Fibroblast of skin of right biceps (primary cell): Measurements from ENCODE around the gene TRIM59.

Source experiments
- DNase-seq: peaks from one replicate; pipeline ENCODE4 v3.0.0-alpha.2; 2013

The TRIM59 gene

DNA sequence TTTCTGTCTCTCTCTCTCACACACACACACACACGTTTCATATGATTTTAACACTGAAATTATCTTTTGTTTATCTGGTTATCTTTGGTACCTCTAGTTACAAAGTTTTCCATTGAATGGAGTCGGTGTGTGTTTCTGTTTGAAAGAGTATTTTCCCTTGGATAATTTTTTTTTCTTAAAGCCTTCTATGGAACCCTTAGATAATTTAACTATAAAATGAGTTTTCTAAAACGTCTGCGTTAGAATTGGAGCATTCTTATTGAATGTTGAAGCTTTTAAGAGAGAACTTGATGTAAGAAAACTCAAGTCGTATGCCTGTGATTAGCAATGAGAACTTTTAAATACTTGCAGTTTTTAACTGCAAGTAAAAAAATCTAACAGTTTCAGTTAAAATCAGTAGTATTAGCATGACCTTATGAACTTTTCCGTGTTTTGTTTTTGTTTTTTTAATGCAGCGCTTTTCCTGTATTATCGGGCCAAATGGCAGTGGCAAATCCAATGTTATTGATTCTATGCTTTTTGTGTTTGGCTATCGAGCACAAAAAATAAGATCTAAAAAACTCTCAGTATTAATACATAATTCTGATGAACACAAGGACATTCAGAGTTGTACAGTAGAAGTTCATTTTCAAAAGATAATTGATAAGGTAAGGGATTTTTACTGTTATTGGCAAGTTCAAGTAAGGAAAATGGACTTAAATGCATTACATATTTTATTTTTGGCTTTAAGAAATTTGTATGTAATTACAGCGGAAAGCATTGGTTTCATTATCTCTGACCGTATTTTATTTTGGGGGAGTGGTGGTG is 47.2 kb downstream of the TRIM59 start:
- DNase-seq, result no peak

DNA sequence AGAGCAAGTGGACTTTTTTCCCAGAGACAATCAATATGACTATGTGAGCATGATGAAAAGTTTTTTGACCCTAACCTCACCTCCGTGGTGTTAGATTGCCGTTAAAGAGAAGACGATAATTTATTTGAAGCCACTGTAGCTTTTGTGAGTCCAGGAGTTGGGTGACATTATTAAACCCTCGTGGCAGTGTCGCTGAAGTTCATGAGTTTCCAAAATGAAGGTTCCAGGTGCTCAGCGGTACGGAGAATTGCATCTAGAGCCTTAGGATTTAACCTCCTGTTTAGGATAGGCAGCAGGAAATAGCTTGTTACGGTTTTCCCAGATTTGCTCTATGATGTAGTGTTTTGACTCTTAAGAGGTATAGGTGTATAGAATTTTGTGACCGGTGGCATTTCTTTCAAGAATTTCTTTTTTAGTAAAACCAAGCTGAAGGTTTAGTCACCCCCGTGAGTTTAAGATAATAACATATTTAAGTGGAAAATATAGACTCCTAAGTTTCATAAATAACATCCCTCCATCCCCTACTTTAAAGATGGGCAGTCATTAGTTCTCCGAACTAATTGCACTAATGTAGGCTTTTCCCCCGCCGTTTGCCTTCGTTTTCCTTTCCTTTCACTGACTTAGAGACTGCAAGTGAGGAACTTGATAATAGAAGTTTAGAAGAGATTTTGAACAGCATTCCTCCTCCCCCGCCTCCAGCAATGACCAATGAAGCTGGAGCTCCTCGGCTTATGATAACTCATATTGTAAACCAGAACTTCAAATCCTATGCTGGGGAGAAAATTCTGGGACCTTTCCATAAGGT is 48.1 kb downstream of the TRIM59 start:
- peak; percentile 71 for DNase-seq

DNA sequence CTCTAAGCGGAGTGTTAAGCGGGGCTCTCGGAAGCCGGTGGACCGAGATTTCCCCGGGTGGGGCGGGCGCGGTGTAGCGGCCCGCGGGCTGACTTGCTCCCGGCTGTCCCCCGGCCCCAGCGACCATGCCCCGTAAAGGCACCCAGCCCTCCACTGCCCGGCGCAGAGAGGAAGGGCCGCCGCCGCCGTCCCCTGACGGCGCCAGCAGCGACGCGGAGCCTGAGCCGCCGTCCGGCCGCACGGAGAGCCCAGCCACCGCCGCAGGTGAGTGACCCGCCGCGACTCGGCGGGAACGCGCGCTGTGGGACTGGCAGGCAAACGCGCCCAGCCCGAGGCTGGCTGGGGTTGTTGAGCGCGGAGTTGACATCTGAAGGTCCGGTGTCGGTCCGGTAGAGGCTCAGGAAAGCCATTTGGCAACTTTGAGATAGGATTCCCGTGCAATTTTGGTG is 48.9 kb downstream of the TRIM59 start:
- DNase-seq, result no peak

DNA sequence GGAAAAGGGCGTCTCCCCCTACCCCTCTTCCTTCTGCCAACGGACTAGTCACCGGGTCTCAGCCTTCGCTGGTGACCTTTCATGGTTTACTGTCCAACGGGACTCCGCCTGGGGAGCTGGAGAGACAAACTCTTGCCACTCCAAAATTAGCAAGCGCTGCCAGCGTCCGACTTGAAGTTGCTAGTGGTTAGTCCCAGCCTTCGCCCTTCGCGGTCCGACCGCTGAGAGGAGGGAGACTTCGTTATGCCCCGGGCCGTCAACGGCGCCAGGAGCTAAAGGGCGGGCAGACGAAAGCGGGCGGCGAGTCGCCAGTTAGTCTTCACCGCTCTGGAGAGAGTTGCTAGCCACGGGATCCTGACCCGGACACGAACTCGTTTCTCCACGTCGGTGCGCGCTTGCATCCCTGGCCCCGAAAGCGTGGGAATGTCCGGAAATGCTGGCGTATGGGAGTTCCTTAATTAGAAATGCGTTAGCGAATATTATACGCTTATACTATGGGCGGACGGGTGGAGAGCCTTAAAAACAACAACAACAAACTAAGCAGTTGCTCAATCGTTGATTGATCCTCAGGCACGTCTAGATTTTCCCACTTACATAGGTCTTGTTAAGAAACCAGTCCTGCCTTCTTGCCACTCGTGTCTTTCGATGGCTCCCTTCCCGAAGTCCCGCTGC is 49.4 kb downstream of the TRIM59 start:
- peak; percentile 51 for DNase-seq

DNA sequence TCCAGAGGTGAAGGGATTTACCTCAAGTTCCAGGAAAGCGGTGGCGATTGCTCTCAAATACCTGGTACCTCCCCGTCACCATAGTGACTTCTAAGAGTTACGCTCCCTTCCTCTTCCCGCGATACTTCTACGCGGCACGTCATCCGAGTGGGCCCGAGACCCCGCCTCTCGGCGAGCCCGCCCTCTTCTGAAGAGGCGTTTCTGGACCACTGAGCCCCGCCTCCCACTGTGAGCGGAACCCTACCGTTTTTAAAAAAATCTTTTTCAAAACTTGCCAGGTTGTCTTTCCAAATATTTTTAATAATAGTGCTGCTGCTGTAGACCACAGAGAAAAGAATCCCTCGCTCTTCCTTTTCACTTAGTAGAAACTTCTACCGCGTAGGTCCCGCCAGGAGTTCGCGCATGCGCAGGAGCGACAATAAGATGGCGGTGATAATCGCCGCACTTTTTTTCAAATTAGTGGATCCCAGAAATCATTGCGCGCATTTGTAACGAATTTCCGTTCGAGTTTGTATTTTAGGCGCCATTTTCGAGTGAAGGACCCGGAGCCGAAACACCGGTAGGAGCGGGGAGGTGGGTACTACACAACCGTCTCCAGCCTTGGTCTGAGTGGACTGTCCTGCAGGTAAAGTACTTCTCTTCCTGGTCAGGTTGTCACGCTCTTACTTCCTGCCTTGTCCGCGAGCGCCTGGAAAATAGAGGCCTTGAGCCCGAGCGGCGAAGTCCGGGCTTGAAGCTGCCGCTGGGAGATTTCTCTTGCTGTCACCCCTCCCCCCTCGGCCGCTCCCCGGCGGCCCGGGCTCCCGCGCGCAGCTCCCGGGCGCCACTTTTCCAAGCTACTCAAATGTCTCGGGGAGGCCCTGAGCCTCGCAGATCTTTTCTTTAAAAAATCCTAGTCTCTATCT is 50.2 kb downstream of the TRIM59 start, which contains the start of the genes IFT80 and SMC4:
IFT80 (minus strand) TSS at position 101 of the 905 bp plus-strand sequence. CDS start 14,625 bp downstream, outside the sequence.
SMC4 (plus strand) TSS at position 526 of the 905 bp plus-strand sequence. CDS start 1,177 bp downstream, outside the sequence.
- peak; percentile 96 for DNase-seq

DNA sequence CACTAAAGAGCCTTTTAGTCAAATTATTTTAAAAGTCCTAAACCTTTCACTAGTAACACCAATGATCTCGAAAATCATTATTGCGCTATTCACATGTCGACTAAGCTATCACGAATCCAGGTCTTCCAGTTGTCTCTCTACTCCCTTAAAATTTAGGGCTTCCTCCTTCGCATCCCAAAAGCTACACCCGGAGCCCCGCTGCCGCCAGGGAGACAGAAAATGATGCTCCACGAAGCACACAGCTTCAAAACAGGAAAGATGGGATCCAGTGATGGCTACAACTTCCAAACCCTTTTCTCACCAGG is 50.8 kb downstream of the TRIM59 start:
- DNase-seq, result no peak

DNA sequence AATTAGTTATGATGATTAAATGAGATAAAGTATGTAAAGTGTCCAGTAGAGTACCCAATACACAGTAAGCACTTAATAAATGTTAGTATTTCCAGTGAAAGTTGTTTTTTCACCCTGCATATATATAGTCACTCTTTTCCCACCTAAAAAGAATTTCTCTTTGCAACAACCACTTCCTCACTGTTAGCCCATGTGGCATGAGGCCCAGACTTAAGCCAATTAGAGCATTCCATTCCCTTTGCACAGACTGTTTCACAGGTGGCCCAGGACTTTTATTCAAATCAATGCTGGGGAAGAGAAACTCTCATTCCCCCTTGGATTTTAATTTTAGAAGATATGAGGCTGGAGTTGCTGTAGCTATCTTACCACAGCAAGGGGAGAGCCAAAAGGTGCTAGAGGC is 54.3 kb downstream of the TRIM59 start:
- DNase-seq, result peak; percentile 84

DNA sequence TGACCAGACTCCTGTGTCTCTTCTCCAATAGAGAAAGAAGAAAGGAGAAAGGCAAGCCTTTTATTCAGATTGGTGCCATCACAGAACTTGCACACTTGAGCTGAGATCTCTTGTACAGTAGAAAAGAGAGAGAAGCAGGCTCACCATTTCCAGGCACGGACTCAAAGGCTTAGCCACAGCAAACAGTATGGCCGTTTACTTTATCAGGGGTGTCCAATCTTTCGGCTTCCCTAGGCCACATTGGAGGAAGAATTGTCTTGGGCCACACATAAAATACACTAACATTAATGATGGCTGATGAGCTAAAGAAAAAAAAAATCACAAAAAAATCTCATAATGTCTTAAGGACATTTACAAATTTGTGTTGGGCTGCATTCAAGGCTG is 55.6 kb downstream of the TRIM59 start:
- DNase-seq, result no peak

DNA sequence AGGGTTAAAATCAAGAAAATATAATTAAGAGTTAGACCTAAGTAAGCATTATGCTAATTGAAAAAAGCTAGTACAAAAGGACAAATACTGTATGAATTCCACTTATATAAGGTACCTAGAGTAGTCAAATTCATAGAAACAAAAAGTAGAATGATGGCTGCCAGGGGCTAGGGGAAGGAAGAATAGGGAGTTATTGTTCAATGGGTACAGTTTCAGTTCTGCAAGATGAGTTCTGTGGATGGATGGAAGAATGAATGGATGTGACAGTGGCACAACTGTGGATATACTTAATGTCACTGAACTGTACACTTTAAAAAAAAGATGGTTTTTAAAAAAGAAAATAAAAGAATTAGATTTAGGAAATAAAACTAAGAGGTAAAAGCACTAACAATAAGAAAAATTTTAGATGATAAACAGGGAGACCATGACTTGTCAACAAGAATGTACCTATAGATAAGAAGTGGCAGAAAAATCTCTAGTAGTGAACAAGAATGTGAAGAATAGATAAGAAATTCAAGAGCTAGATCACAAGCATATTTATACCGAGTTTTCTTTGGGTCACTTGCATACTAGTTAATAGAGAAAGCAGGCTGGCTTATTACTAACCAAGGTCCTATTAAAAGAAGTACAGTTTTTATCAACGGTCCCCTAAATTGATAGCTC is 56.1 kb downstream of the TRIM59 start:
- no peak for DNase-seq

DNA sequence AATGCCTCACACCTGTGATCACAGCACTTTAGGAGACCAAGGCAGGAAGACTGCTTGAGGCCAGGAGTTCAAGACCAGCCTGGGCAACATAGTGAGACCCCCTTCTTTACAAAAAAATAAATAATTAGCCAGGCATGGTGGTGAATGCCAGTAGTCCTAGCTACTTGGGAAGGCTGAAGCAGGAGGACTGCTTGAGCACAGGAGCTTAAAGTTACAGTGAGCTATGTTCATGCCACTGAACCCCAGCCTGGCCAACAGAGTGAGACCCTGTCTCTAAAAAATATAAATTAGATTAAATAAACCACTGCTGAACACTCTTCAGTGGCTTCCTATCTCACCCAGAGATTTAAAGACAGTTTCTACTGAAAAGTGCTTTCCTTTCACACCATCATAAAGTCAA is 56.8 kb downstream of the TRIM59 start:
- DNase-seq, result no peak

DNA sequence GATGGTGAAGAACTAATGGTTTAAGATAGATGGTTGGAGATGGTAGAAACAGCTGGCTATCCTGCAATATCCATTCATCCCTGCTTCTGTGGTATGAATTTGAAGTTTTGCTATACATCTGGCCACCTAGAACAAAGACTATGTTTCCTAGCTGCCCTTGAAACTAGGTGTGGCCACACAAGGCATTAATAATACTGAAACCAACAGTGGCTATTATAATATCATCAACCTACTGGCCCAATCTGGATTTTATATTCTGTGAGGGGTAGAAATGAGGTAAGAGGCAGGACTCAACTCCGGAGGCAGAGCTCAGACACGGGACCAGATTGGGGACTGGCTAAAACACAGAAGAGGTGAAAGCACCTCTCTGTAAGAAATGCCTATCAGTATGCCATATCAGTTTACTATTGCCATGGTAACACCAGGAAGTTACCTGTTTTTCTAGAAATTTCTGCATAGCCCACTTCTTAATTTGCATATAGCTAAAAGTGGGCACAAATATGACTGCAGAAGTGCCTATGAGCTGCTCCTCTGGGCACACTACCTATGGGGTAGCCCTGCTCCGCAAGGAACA is 58.9 kb downstream of the TRIM59 start:
- no peak for DNase-seq
